Nephron progenitor cell (in vitro differentiated cells): ENCODE results near the gene FKBP5.

ENCODE experiments used
- DNase-seq: peaks from one replicate; pipeline ENCODE4 v3.0.0; 2021
- H3K27ac Mint-ChIP-seq: 2 replicates; pipeline ENCODE4 v1.8.0; 2021; ENCODE audit warnings: mild to moderate bottlenecking, moderate library complexity, mixed read lengths
- H3K27me3 Mint-ChIP-seq: 2 replicates; pipeline ENCODE4 v1.8.0; 2021; ENCODE audit warnings: mild to moderate bottlenecking, low read depth, mixed read lengths; ENCODE audit not compliant: poor library complexity
- H3K36me3 Mint-ChIP-seq: 2 replicates; pipeline ENCODE4 v1.8.0; 2021; ENCODE audit warnings: low read depth, mixed read lengths
- H3K4me1 Mint-ChIP-seq: 2 replicates; pipeline ENCODE4 v1.8.0; 2021; ENCODE audit warnings: mixed read lengths
- H3K4me3 Mint-ChIP-seq: 2 replicates; pipeline ENCODE4 v1.8.0; 2021; ENCODE audit warnings: mild to moderate bottlenecking, moderate library complexity, mixed read lengths
- H3K9me3 Mint-ChIP-seq: 2 replicates; pipeline ENCODE4 v1.8.0; 2021; ENCODE audit warnings: mild to moderate bottlenecking, moderate library complexity, mixed read lengths
- CTCF ChIP-seq: fragments of 200-600 bp; sonication (generic); IDR thresholded peaks from 2 replicates; pipeline ENCODE4 v1.5.0; 2021; ENCODE audit warnings: antibody characterized with exemption

The FKBP5 gene

GRCh38 chr6:35713006-35713767, 24.5 kb upstream of the FKBP5 start:
- DNase-seq: no peak
- Mint-ChIP-seq H3K9me3 (no peaks in the 10 kb centered on the region), H3K27me3 (peaks cover 8% of the 10 kb centered on the region), H3K27ac (peak overlapping the region; percentile 77), H3K4me3 (no peak overlapping the region), H3K4me1 (peaks cover 31% of the 10 kb centered on the region), H3K36me3 (no peaks in the 10 kb centered on the region)
- TF ChIP-seq CTCF: no peak

- Mint-ChIP-seq H3K9me3 (no peaks in the 10 kb centered on the region), H3K36me3 (no peaks in the 10 kb centered on the region), H3K27me3 (peaks cover 11% of the 10 kb centered on the region), H3K4me1 (peaks cover 18% of the 10 kb centered on the region), H3K4me3 (no peak overlapping the region), H3K27ac (no peak overlapping the region)
- no peak for DNase-seq
- TF ChIP-seq CTCF: no peak
These were observed 23.0 kb upstream of the FKBP5 start for GRCh38 chr6:35711731-35712130.

GRCh38 chr6:35710241-35710847, 21.6 kb upstream of the FKBP5 start:
- no peak for TF ChIP-seq CTCF
- H3K4me1 Mint-ChIP-seq: peaks cover 6% of the 10 kb centered on the region
- H3K27me3 Mint-ChIP-seq: peaks cover 11% of the 10 kb centered on the region
- H3K9me3 Mint-ChIP-seq: no peaks in the 10 kb centered on the region
- H3K4me3 Mint-ChIP-seq: no peak overlapping the region
- no peak overlapping the region for H3K27ac Mint-ChIP-seq
- no peak for DNase-seq
- no peaks in the 10 kb centered on the region for H3K36me3 Mint-ChIP-seq

- no peak for TF ChIP-seq CTCF
- H3K36me3 Mint-ChIP-seq: peaks cover 8% of the 10 kb centered on the region
- no peak overlapping the region for H3K27ac Mint-ChIP-seq
- no peak for DNase-seq
- H3K27me3 Mint-ChIP-seq: peaks cover 11% of the 10 kb centered on the region
- H3K4me1 Mint-ChIP-seq: peaks cover 2% of the 10 kb centered on the region
- H3K4me3 Mint-ChIP-seq: no peak overlapping the region
- H3K9me3 Mint-ChIP-seq: peaks cover 9% of the 10 kb centered on the region
These were observed 19.9 kb upstream of the FKBP5 start for GRCh38 chr6:35708585-35708984.

GRCh38 chr6:35707714-35708407, 19.1 kb upstream of the FKBP5 start:
- TF ChIP-seq CTCF: no peak
- Mint-ChIP-seq H3K9me3 (peaks cover 10% of the 10 kb centered on the region), H3K36me3 (peaks cover 8% of the 10 kb centered on the region), H3K4me1 (no peaks in the 10 kb centered on the region), H3K27ac (no peak overlapping the region), H3K4me3 (no peak overlapping the region), H3K27me3 (peaks cover 11% of the 10 kb centered on the region)
- DNase-seq: no peak
